ENCODE data around the gene DENND4A.
A peak's percentile ranks its signal among the peaks of the same experiment; 100 is the strongest.

Gene DENND4A

DNA sequence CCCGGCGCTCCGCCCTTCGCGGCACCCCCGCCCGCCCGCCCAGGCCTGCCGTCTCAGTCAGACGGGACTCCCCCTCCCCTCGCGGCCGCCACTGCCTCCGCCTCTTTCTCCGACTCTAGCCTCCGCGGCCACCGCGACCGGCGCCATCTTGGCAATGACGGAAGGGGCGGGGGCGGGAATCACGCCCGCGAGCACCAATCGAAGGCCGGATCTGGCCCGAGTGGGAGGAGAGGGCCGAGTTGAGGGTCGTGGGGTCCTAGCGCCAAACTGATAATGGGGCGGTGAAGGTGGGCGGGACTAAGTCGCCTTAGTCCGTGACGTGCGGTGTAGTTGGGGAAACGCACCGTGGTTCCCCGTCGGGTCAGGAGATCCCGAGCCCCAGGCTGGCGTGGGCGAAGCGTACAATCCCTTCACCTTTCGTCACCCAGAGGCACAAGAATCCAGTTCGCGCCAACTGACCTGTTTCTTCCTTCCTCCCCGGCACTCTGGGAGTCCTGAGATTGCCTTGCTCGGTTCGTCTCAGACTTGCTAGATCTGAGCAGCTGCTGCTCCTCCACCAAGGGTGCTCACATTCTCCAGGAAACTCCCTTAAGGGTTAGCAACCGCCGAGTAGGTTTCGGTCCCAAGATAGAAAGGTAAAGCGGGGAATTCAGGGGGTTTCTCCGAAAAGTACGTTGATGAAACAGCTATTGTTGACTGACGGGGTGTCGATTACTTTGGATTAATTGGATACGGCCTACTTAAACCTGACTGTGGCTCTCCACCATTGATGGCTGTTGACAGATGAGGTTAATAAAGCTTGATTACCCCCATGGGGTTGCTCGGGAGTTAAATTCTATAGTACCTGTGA lies at the start of gene DENND4A:
DENND4A (minus strand) TSS at position 156 of the 850 bp plus-strand sequence. CDS start 35,843 bp downstream, outside the sequence.
- DNase-seq (ENCODE audit: insufficient read length, low spot score) (peak; percentile 52), FAIRE-seq (peak; percentile 95)

DNA sequence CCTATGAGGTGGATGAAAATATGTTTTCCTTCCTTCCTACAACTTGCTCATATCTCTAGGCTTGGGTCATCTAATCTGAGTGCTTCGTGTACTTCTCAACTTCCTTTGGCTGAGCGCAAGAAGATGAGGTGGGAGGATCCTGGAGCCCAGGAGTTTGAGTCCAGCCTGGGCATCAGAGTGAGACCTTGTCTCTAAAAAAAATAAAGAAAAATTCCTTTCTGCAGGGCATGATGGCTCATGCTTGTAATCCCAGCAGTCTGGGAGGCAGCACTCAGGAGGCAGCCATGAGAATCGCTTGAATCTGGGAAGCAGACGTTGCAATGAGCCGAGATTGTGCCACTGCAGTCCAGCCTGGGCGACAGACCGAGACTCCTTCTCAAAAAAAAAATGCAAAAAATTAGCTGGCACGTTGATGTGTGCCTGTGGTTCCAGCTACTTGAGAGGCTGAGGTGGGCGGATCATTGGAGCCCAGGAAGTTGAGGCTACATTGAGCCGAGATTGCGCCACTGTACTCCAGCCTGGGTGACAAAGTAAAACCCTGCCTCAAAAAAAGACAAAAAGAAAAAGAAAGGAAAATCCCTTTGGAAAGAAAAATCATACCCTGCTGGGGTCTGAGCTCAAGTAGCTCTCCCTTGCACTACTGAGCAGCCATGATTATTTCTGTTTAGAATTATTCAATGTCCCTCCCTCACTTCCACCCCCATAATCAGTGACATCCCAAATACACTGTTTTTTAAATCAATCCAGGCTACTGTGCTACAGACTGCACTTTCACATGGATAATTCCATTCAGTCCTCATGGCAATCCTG lies 49.2 kb upstream of the DENND4A start:
- FAIRE-seq = no peak
- no peak for DNase-seq (ENCODE audit: insufficient read length, low spot score)

DNA sequence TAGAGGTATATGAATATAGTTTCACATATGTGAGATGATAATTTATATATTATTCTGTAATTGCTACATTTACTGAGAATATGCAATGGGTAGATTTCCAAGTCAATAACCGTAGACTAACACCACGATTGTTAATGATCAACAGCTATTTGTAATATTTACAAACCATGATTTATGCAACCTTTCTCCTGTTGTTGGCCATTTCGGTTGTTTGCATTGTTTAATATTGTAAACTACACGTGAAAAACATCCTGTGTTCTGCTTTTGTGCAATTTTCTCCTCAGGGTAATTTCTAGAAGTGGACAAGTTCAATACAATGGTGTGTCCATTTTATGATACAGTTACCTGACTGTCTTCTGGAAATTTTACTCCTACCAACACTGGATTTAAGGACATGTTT lies 47.9 kb upstream of the DENND4A start:
- FAIRE-seq = no peak
- no peak for DNase-seq (ENCODE audit: insufficient read length, low spot score)

DNA sequence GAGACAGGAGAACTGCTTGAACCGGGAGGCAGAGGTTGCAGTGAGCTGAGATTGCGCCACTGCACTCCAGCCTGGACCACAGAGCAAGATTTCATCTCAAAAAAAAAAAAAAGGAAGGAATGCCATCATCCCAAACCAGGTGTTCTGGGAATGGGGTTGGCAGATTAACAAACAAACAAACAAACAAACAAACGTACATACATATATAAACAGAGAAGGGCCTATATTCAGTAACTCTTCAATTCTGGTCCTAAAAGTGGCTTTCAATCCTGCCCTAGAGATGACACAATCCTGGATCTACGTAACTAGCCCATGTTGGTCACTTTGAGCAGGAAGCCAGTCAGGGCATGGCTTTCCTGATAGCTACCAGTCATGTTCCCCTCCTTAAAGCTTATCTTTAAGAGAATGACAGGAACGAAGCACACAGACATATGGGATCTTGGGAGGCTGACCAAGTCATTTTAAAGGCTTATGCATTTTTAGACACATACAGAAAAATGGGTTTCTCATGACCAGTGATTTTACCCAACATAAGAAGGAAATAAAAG lies 47.3 kb upstream of the DENND4A start:
- FAIRE-seq = no peak
- no peak for DNase-seq (ENCODE audit: insufficient read length, low spot score)

DNA sequence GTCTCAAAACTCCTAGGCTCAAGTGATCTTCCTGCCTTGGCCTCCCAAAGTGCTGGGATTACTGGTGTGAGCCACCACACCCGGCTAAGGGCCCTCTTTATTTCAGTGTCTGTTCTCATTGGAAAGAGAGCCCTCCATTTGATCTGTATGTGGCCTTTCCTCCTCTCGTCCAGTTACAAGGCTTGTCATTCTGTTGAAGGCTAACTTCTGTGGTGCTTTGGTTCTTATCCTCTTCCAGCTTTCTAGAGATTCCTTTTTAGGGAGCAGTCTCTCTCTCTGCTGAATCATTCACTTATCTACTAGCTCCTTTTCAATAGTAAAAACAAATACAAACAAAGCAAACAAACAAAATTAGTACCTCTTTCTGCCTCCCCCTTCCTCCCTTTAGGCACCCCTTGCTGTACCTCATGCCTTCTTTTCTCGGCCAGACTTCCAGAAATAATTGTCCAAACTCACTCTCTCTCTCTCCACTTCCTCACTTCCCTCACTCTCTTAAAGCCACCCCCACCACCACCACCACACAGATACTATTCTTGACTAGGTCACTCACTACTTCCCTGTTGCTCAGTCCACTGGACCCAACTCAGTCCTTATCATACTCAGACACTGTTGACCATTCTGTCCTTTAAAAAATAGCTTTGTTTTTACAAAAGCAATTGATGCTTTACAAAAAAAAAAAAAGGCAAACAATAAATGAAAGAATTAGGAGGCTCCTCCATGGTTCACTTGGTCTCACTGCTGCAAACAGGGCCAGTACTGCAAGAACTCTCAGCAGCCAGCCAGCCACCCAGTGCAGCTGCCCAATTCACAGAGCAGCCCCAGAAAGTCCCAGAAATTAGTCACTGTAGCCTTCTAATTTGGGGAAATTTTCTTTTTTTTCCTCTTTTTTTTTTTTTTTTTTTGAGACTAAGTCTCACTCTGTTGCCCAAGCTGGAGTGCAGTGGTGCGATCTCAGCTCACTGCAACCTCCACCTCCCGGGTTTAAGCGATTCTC lies 45.5 kb upstream of the DENND4A start:
- no peak for DNase-seq (ENCODE audit: insufficient read length, low spot score)
- no peak for FAIRE-seq

DNA sequence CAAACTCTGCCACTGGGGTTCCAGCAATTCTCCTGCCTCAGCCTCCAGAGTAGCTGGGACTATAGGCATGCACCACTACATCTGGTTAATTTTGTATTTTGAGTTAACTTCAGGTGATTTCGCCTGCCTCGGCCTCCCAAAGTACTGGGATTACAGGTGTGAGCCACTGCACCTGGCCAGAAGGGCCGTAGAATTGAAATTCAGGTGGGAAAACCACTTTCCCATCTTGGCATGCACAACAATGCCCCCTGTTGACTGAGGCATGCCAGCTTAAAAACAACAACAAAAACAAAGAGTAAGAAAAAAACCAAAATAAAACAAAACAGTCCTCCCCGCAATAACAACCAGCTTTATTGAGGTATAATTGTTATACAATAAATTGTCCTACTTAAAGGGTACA lies 44.6 kb upstream of the DENND4A start:
- no peak for FAIRE-seq

DNA sequence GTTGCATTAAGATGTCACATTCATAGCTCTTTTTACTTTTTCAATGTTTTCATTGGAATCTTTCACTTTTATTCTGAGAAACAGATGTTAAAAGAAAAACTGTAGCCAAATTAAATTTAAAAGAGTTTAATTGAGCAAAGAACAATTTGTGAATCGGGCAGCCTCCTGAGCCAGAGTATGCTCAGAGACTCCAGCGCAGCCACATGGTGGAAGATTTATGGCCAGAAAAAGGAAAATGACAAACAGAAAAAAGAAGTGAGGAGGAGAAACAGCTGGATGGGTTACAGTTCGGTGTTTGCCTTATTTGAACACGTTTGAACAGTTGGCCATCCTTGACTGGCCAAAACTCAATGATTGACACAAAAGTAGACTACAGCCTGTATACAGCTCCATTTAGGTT lies 43.4 kb upstream of the DENND4A start:
- FAIRE-seq (no peak), DNase-seq (ENCODE audit: insufficient read length, low spot score) (no peak)

More for the DNA sequence above, 44.6 kb upstream of the DENND4A start:
- DNase-seq (ENCODE audit: insufficient read length, low spot score) = no peak

DNA sequence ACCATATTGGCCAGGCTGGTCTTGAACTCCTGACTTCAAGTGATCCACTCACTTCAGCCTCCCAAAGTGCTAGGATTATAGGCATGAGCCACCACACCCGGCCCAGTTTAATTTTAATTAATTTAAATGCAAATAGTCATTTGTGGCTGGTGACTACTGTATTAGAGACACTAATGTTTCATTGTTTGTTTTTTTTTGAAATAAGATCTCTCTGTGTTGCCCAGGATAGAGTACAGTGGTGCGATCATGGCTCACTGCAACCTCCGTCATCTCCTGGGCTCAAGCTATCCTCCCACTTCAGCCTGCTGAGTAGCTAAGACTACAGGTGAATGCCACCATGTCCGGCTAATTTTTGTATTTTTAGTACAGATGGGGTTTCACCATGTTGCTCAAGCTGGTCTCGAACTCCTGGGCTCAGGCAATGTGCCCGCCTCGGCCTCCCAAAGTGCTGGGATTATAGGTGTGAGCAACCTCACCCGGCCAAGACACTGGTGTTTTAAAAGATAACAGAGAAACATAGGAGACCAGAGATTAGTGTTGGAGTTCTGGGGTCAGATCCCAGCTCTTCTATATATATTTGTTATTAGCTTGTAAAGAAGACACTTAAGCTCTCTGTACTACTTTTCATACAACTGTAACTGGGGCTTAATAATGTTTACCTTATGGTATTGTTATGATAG lies 42.6 kb upstream of the DENND4A start:
- FAIRE-seq (no peak), DNase-seq (ENCODE audit: insufficient read length, low spot score) (no peak)

DNA sequence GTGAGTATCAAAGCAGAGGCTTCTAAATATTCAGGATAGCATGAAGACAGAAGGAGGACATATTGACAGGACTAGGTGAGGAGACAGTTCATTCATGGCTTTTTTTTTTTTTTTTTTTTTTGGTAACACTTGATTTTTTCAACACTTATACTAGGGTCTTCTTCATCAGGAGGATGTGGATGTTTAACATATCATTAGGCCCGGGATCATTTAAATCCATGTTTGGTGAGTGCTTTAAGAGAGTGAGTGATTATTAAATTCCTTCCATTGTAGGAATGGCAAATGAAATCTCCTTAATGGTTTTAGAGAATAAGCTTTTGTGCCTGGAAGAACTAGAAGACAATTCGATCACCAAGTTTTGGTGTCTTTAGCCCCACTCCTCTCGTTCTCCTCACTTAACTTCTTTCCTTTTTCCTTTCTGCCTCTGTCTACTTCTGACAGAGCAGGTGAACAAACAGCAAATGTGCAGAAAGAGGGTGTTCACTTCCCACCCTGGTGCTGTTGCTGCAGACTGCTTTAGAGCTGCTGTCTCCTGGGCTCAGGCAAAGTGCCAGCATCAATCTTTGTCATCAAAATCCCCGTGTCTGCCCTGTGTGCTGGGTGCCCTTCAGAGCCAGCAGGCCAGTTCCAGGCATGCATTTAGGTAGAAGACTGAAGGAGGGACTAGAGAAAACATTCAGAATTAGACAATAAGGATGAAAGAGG lies 41.6 kb upstream of the DENND4A start:
- no peak for FAIRE-seq

DNA sequence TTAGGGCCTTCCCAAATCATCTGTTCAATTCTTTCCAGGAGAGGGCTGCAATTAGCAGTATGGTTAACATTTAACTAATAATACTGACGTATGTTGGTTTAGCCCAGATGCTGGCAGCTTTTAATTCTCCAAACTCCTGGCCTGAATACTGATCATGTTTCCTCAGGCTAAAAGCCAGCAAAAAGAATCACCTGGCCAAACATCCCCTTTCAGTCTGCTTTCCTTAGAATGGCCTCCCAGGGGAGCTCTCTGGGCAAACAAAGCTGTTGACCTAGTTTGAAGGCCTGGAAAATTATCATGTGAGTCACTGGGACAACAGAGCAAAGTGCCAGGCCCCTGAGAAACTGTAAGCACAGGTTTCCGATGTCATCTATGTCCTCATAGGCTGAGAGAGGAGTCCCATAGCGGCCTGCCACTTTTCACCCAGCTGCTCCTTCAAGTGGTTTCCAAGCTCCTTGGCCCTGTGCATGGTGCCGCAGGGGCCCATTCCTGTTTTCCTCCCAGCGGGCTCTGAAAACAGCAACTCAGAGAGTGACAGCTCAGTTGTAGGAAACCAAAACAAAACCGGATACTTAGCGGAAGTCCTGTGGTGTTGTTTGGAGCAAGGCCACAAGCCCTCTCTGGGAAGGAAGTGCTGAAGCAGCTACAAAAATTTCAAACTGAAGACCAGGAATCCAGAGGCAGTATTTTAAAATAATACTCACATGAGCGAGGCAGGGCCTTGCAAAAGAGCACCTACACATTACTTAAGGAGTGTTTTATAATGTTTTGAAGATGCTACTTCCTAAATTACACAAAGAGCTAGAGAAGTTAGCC lies 40.7 kb upstream of the DENND4A start:
- FAIRE-seq = peak; percentile 90
- DNase-seq (ENCODE audit: insufficient read length, low spot score) = no peak

More for the DNA sequence above, 41.6 kb upstream of the DENND4A start:
- no peak for DNase-seq (ENCODE audit: insufficient read length, low spot score)

DNA sequence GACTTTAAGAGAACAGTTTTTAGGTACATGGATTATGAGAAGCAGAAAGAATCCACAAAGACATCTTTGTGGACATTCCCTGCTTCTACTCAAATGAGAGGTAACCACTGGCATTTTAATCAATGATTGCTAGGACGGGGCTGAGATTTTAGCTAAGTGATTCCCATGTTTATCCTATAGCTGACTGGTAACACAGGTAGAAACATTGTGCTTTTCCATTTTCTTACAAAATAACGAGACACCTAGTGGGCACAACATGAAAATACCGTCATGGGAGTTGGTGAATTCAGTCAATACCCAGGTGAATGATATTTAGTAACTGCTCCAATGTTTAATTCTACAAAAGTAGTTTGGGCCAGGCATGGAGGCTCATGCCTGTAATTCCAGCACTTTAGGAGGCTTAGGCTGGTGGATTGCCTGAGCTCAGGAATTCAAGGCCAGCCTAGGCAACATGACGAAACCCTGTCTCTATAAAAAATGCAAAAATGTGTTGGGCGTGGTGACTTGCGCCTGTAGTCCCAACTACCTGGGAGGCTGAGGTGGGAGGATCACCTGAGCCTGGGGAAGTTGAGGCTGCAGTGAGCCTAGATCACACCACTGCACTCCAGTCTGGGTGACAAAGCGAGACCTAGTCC lies 37.2 kb upstream of the DENND4A start:
- DNase-seq (ENCODE audit: insufficient read length, low spot score) (no peak), FAIRE-seq (peak; percentile 64)

DNA sequence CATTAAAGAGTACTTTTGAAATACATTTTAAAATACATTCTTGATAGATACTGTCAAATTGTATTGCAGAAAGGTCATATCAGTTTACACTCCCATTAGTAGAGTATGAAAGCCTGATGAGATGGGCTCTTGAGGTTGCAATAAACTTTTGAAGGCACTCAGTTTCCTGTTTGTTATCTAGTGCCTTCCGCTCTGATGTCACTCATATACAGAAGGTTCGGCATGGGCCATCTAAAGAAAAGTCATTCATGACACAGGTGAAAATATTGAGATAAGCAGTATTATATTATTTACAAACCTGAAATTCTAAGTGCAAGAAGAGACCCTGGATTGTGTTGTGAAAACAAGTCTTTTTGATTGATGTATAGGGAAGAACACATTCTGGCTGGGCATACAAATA lies 36.5 kb upstream of the DENND4A start:
- no peak for DNase-seq (ENCODE audit: insufficient read length, low spot score)

DNA sequence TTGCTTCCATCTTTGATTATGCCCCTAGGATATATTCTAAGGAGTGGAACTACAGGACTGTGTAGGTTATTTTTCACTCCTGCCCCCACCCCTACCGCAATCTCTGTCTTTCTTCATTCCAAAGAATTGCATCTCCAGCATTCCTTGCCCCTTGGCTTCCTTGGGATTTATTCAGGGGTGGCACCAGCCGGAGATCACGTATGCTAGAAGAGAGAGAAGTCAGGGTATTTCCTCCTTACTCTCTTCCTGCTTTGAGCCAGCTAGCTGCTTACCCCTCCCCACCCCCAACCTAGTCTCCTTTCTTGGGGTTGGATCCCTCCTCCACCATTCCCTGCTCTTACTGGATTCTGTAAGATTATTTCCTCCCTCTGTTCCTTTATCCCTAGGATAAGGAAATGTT lies 35.0 kb upstream of the DENND4A start:
- no peak for FAIRE-seq
- no peak for DNase-seq (ENCODE audit: insufficient read length, low spot score)

More for the DNA sequence above, 36.5 kb upstream of the DENND4A start:
- no peak for FAIRE-seq

DNA sequence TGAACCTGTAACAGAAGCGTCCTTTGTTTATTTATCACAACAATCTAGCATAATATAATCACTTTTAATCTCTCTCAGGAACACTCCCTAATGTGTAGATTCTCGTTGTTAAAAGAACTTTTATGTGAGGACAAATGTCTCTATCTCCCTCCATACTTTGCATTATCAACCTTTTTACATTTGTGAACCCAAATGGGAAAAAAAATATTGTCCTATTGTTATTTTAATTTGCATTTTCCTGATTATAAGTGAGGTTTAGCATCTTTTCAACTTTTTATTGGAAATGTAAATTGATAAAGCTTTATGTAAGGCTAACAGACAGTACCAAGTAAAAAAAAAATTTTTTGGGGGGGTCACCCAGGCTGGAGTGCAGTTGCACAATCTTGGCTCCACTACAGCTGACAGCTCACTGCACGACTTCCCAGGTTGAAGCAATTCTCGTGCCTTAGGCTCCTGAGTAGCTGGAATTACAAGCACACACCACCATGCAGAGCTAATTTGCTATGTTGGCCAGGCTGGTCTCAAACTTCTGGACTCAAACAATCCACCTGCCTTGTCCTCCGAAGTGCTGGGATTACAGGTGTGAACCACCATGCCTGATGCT lies 33.0 kb upstream of the DENND4A start:
- no peak for DNase-seq (ENCODE audit: insufficient read length, low spot score)
- FAIRE-seq = no peak

DNA sequence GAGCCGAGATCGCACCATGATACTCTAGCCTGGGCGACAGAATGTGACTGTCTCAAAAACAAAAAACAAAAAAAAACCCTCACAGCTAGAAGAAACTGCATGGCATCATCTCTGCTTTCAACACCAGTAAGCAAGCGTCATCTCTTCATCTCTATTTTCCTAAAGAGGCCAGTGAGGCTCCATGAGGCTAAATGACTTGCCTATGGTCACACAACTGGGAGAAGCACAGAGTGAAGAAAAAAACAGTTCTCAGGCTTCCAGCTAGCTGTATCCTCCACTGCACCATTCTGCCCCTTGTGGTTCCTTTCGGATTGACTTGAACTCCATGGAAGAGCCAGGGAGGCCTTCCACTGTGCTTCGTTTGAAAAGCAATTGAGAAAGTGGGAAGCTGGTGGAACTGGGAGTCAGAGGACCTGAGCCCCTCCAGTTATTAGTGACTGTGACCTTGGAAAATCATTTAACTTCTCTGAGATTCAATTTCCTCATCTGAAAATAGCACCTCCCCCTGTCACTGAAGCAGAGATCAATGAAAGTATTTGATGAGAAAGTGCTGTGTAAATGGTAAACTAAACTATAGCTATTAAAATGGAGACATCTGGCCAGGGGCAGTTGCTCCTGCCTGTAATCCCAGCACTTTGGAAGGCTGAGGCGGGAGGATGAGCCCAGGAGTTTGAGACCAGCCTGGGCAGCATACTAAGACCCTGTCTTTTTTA lies 32.1 kb upstream of the DENND4A start:
- DNase-seq (ENCODE audit: insufficient read length, low spot score) (no peak), FAIRE-seq (peak; percentile 86)

DNA sequence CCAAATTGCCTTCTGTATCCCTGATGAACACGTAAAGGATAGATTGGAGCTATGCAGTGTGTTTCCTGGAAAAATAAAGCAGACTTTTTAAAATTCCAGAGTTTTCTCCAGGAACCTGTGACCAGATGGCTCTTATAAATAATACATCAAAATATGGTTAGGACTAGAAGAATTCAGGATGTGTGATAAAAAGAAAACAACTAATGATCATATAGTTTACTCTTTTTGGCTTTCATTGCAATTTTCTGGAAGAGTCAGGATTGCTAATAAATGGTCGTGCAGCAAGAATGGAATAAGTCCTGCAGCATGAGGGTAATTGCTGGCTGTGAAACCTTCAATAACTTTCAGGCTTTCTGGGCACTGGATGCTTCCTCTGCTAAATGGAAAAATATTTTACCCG lies 30.2 kb upstream of the DENND4A start:
- no peak for DNase-seq (ENCODE audit: insufficient read length, low spot score)
- FAIRE-seq = peak; percentile 45

DNA sequence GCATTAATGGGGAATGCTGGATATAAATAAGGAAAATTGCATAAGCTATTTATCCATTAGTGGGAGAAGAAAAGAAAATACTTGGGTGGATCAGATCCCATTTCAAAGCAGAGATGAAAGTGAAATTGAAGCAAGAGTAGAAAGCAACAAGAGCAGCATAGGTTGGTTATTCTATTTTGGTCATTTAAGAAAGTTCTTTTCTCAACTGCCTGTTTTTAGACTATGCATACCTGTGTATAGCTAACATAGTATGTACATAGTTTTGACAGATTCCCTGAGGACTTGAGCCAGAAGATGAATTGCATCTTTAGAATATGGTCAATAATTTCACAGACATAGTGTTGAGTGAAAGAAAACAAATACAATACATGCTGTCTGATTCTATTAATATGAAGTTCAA lies 29.0 kb upstream of the DENND4A start:
- FAIRE-seq (peak; percentile 72), DNase-seq (ENCODE audit: insufficient read length, low spot score) (no peak)

Data from GM19239 (cell line).